ENCODE data around the gene NFYB. TPM values are rescaled to one million over a fixed set of nuclear protein-coding genes. Genes with fewer than 3 reads are reported as not detected.

The NFYB gene
- polyA plus RNA-seq, 4 donors = 90.1 to 113 (median 107) TPM

Other genes with a start within 250 kb of the NFYB start
- 1,000 to 10,000 TPM in 3 of 4 donors, 100 to 1,000 TPM in 1; 939 to 1,143 (median 1,038) TPM for gene HSP90B1, start 207.8 kb downstream of the NFYB start, polyA plus RNA-seq (ENCODE audit: insufficient read length in 4 of 4)
- 10 to 100 TPM; 48.3 to 58.4 (median 52.0) TPM for gene TDG, start 172.3 kb downstream of the NFYB start, polyA plus RNA-seq (ENCODE audit: insufficient read length in 4 of 4)
- gene GLT8D2, start 88.0 kb downstream of the NFYB start, polyA plus RNA-seq (ENCODE audit: insufficient read length in 4 of 4) = 10 to 100 TPM; 11.5 to 17.7 (median 16.0) TPM
- 10 to 100 TPM; 13.6 to 19.4 (median 18.1) TPM for gene HCFC2, start 73.7 kb downstream of the NFYB start, polyA plus RNA-seq (ENCODE audit: insufficient read length in 4 of 4)
- gene TXNRD1, start 77.6 kb upstream of the NFYB start, polyA plus RNA-seq (ENCODE audit: insufficient read length in 4 of 4) = 10 to 100 TPM; 56.3 to 75.0 (median 66.2) TPM
- gene EID3, start 165.5 kb upstream of the NFYB start, polyA plus RNA-seq (ENCODE audit: insufficient read length in 4 of 4) = 1 to 10 TPM; 4.3 to 4.8 (median 4.6) TPM

Data from right renal pelvis (tissue), 4 donors.